HG02798 (cell line): ENCODE data around the gene CEP170B.
A peak's percentile ranks its signal among the peaks of the same experiment; 100 is the strongest.

Experiments
- ATAC-seq: cut with Tn5 transposase; IDR thresholded peaks from one replicate; pipeline ENCODE4 v1.9.1; 2021; ENCODE audit warnings: mild to moderate bottlenecking; ENCODE audit not compliant: unreplicated experiment, poor library complexity

The CEP170B gene

GRCh38 chr14:104927901-104928300 lies 62.8 kb downstream of the CEP170B start:
- ATAC-seq = no peak

DNA sequence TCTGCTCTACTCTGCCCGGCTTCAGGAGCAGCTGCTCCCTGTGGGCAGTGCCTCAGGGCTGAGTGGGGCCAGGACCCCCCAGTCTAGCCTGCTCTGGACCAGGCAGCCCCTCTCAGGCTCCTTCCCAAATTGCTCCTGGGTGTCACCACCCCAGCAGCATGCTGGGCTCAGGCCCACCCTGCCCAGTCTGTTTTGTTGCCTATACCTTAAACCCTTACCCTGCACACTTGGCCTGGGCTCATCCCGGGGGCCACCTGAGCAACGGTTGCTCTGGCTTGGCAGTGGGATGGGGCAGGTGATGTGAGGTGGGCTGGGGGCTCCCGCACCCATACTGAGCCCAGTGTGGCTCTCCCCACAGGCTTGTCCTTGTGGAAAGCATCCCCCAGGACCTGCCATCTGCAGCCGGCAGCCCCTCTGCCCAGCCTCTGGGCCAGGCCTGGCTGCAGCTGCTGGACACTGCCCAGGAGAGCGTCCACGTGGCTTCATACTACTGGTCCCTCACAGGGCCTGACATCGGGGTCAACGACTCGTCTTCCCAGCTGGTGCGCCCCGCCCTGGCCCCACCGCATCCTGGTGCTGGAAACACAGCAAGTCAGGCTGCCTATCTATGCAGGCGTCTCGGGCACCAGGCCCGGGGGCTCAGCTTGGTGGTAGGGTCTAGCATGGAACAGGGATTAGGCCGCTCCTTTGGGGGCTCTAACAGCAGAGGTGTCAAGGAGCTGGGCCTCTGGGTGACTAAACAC lies 63.5 kb downstream of the CEP170B start:
- no peak for ATAC-seq

- no peak for ATAC-seq
Observed at GRCh38 chr14:104929268-104930230, 64.5 kb downstream of the CEP170B start.

- no peak for ATAC-seq
Observed at GRCh38 chr14:104930526-104931303, 65.6 kb downstream of the CEP170B start.

- no peak for ATAC-seq
Observed at GRCh38 chr14:104931304-104931770, 66.3 kb downstream of the CEP170B start.

- ATAC-seq = no peak
Observed at GRCh38 chr14:104931771-104932675, 67.0 kb downstream of the CEP170B start.

DNA sequence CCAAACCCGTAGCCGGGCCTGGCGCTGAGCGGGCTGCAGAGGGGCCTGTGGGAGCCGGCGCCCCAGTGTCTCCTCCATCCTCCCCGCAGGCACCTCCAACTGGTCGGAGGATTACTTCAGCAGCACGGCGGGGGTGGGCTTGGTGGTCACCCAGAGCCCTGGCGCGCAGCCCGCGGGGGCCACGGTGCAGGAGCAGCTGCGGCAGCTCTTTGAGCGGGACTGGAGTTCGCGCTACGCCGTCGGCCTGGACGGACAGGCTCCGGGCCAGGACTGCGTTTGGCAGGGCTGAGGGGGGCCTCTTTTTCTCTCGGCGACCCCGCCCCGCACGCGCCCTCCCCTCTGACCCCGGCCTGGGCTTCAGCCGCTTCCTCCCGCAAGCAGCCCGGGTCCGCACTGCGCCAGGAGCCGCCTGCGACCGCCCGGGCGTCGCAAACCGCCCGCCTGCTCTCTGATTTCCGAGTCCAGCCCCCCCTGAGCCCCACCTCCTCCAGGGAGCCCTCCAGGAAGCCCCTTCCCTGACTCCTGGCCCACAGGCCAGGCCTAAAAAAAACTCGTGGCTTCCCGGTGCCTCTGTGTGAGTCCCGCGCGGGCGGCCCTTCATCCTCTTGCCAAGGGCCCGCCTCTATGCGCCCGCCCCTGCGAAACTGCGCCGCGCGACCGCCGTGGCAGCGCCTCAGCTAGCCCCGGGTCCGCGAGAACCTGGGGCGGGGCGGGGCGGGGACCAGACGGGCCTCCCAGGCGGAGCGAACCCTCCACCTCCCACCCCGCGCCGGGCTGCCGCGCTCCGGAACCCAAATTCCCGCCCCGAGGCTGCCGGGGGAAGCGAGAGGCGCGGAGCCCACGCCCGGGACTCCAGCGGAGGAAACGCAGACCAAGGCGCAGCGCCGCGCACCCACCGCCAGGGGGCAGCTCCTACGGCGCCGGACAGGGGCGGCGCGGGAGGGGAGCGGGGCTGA lies 67.9 kb downstream of the CEP170B start:
- peak; percentile 45 for ATAC-seq

GRCh38 chr14:104933746-104934733 lies 69.0 kb downstream of the CEP170B start:
- ATAC-seq = no peak

DNA sequence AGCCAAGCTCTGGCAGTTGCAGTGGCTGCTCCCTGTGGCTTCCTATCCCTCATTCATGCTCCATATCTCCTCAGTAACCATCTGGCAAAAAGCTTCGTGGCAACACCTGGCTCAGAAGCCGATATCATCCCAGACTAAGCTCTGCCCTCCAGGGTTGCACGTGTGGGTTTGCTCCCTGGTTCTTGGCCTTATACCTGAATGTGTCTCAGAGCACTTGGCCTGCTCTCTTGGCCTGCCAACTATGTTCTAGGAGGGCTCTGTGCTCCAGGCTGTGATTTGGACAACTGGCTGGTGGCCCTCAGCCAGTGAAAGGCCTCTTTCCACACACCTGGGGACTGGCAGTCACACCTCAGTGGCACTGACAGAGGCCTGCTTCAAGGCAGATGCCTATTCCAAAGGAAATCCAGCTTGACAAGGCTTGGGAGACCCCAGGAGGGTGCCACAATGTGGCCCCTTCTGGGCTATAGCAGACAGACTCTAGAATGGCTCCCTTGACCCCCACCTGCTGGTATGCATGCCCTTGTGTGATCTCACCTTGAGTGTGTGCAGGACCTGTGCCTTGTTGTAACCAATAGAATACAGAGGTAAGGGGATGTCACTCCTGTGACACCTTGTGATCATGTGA lies 70.1 kb downstream of the CEP170B start:
- ATAC-seq = no peak

- ATAC-seq = no peak
Observed at GRCh38 chr14:104935955-104936354, 70.9 kb downstream of the CEP170B start.

GRCh38 chr14:104936361-104937155 lies 71.5 kb downstream of the CEP170B start:
- no peak for ATAC-seq

GRCh38 chr14:104937161-104937560 lies 72.1 kb downstream of the CEP170B start:
- ATAC-seq = no peak

DNA sequence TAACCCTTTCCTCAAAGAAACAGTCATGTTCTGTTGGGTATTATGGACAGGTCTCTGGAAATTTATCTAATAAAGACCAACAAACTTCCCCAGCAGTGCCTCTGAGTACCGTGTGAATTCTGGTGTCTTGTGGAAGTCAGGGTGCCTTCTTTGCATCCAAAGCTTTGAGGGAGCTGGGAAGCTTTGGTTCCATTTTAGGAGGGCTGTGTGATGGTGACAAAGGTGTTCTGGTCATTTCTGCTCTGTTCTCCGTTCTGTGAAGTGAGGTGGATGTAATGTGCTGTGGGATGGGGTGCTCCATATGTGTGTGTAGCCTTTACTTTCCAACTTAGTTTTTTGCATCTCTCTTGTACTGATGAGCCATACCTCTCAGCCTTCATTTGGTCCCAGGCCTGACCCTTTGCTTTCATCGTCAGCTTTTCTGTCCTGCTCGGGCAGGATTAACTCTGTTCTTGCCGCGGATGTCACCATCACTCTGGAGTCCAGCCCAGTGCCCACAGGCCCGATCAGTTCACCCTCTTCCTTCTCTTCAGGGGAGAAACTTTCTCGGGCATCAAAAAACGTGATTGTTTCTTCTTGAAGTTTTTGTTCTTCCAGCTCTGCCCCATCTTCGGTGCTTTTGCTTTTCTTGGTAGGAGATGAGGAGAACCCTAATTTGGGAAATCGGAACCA lies 72.8 kb downstream of the CEP170B start:
- ATAC-seq = no peak

DNA sequence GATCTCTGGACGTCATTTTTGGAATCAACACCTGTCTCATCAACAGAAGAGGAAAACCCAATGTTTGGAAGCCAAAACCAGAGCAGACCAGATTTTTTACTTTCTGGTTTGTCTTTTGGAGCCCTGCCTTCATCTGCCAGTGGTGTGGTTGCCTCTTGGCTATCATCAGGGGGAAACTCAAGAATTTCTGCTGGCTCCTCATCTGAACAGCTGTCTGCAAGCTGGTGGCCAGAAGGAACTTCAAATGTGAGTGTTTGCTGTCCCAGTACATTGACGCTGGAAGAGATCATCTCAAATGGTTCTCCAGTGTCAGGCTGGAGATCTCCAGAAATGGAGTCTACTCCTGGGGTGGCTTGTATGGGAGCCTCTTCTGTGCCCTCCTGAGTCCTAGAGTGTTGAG lies 73.4 kb downstream of the CEP170B start:
- ATAC-seq = no peak

DNA sequence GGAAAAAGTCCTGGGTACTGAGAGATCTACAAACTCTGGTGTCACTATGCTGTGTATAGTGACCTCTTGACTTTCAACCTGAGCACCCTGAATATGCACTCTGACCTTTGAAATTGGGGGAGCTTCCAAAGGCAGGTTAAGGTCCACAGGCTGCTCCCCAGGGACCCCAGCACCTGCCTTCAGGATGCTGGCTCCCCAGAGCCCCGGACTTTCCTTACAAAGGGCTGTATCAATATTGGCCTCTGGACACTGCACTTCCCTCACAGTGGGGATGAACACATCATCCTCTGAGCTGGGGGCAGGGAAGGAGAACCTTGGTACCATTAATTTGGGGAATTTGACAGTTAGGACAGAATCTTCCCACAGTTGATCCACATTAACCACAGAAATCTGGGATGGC lies 73.9 kb downstream of the CEP170B start:
- no peak for ATAC-seq
